H1 (cell line): ENCODE results near the gene PRG3. TPM values are rescaled to one million over a fixed set of nuclear protein-coding genes. Genes with fewer than 3 reads are reported as not detected.

ENCODE experiments used
- CTCF ChIA-PET: fragments of 300-600 bp; sonication (Branson Sonifier 250); formaldehyde crosslinking; loops from one replicate; lab custom pipeline; 2021; ENCODE audit not compliant: partially characterized antibody; lab: Charles Lee
- POLR2A ChIA-PET: fragments of 300-600 bp; sonication (Branson Sonifier 250); formaldehyde crosslinking; loops from one replicate; lab custom pipeline; 2021; ENCODE audit warnings: inconsistent platforms; ENCODE audit not compliant: partially characterized antibody; lab: Charles Lee
- DNase-seq, 2 experiments: peaks; one replicate each; pipeline versions ENCODE4 v3.0.0 to v3.0.0-alpha.2; 2010 to 2022; ENCODE audit warnings: low spot score in 2 of 2, low read depth in 1 of 2, mixed read lengths in 1 of 2
- FAIRE-seq: peaks from 2 replicates; lab custom pipeline; 2011; peaks lifted over from hg19 to GRCh38; lab: Jason Lieb, UNC
- H2AFZ ChIP-seq: 2 replicates; pipeline ENCODE4 v1.8.1; 2012; ENCODE audit warnings: low read length, inconsistent platforms
- H2AK5ac ChIP-seq: 2 replicates; pipeline ENCODE4 v1.6.1; 2013; ENCODE audit warnings: low read depth, low read length
- H2BK120ac ChIP-seq: replicated peaks from 2 replicates; pipeline ENCODE3; 2013; ENCODE audit warnings: low read depth, low read length, inconsistent platforms
- H2BK12ac ChIP-seq: 2 replicates; pipeline ENCODE4 v1.6.1; 2013; ENCODE audit warnings: low read depth, low read length
- H2BK15ac ChIP-seq: 2 replicates; pipeline ENCODE4 v1.6.1; 2013; ENCODE audit warnings: low read length
- H2BK20ac ChIP-seq: 2 replicates; pipeline ENCODE4 v1.6.1; 2013; ENCODE audit warnings: low read length
- H2BK5ac ChIP-seq: 2 replicates; pipeline ENCODE4 v1.6.1; 2013; ENCODE audit warnings: low read depth, low read length
- H3K14ac ChIP-seq: 2 replicates; pipeline ENCODE4 v1.6.1; 2013; ENCODE audit warnings: inconsistent platforms; ENCODE audit not compliant: insufficient read length
- H3K18ac ChIP-seq: 2 replicates; pipeline ENCODE4 v1.6.1; 2013; ENCODE audit warnings: low read length; ENCODE audit errors: extremely low read depth
- H3K23ac ChIP-seq: 2 replicates; pipeline ENCODE4 v1.6.1; 2013; ENCODE audit warnings: inconsistent platforms; ENCODE audit not compliant: insufficient read length
- H3K23me2 ChIP-seq: 2 replicates; pipeline ENCODE4 v1.6.1; 2013; ENCODE audit warnings: low read depth, low read length
- H3K27ac ChIP-seq: 2 replicates; pipeline ENCODE4 v1.6.1; 2011; ENCODE audit warnings: low read depth, low read length, inconsistent platforms
- H3K27me3 ChIP-seq, 4 experiments: replicated peaks in 1 of 4; 1 replicate in 1 of 4; 2 replicates in 3 of 4; pipeline versions ENCODE4 v1.6.1 to v1.8.1; 2011 to 2013; ENCODE audit warnings: low read length in 3 of 4, mild to moderate bottlenecking in 3 of 4, inconsistent platforms in 2 of 4, mixed read lengths in 2 of 4, moderate library complexity in 1 of 4; ENCODE audit not compliant: control insufficient read depth in 3 of 4, insufficient read depth in 3 of 4; ENCODE audit errors: extremely low read depth in 1 of 4
- H3K36me3 ChIP-seq, 4 experiments: 2 replicates each; pipeline versions ENCODE4 v1.6.1 to v1.8.1; 2011 to 2013; ENCODE audit warnings: mild to moderate bottlenecking in 4 of 4, low read length in 3 of 4, moderate library complexity in 2 of 4, control low read depth in 1 of 4, inconsistent platforms in 1 of 4; ENCODE audit not compliant: insufficient read depth in 4 of 4, control insufficient read depth in 2 of 4
- H3K4ac ChIP-seq: replicated peaks from 2 replicates; pipeline ENCODE3; 2013; ENCODE audit warnings: low read length, low read depth, mixed read lengths, inconsistent platforms; ENCODE audit not compliant: insufficient read length
- H3K4me1 ChIP-seq, 4 experiments: replicated peaks in 1 of 4; 1 replicate in 1 of 4; 2 replicates in 3 of 4; pipeline versions ENCODE4 v1.6.1 to v1.8.1; 2011 to 2013; ENCODE audit warnings: low read length in 3 of 4, inconsistent platforms in 2 of 4, mixed read lengths in 1 of 4; ENCODE audit not compliant: insufficient read depth in 4 of 4, control insufficient read depth in 3 of 4
- H3K4me2 ChIP-seq, 2 experiments: 2 replicates each; pipeline versions ENCODE4 v1.6.1 to v1.8.1; 2011 to 2013; ENCODE audit warnings: low read depth in 2 of 2, low read length in 2 of 2, control low read depth in 1 of 2, inconsistent platforms in 1 of 2, mild to moderate bottlenecking in 1 of 2; ENCODE audit not compliant: insufficient read depth in 1 of 2
- H3K4me3 ChIP-seq, 4 experiments: fragments of 200-600, 300-600 bp in 1 of 4; sonication (generic), shearing (Covaris generic), sonication (Bioruptor Twin) in 1 of 4; 2 replicates each; pipeline versions ENCODE4 v1.5.1 to v1.8.1; 2011 to 2016; ENCODE audit warnings: low read length in 4 of 4, low read depth in 3 of 4, control low read depth in 2 of 4, inconsistent platforms in 2 of 4, mild to moderate bottlenecking in 2 of 4, mixed read lengths in 1 of 4, moderate library complexity in 1 of 4; ENCODE audit not compliant: insufficient read depth in 2 of 4; ENCODE audit errors: extremely low read depth in 1 of 4
- H3K56ac ChIP-seq: replicated peaks from 2 replicates; pipeline ENCODE3; 2013; ENCODE audit warnings: low read depth, mild to moderate bottlenecking, mixed read lengths, low read length, inconsistent platforms; ENCODE audit not compliant: insufficient read length
- H3K79me1 ChIP-seq: 2 replicates; pipeline ENCODE4 v1.6.1; 2013; ENCODE audit warnings: low read depth, low read length, control low read depth
- H3K79me2 ChIP-seq, 2 experiments: 2 replicates each; pipeline versions ENCODE4 v1.6.1 to v1.8.1; 2012 to 2013; ENCODE audit warnings: low read length in 2 of 2, mild to moderate bottlenecking in 2 of 2, inconsistent platforms in 1 of 2; ENCODE audit not compliant: insufficient read depth in 2 of 2, control insufficient read depth in 1 of 2
- H3K9ac ChIP-seq, 4 experiments: replicated peaks in 1 of 4; 1 replicate in 1 of 4; 2 replicates in 3 of 4; pipeline versions ENCODE4 v1.6.1 to v1.8.1; 2011 to 2013; ENCODE audit warnings: low read depth in 3 of 4, low read length in 3 of 4, control low read depth in 2 of 4, mild to moderate bottlenecking in 2 of 4, moderate library complexity in 2 of 4, inconsistent platforms in 1 of 4; ENCODE audit errors: extremely low read depth in 1 of 4
- H3K9me3 ChIP-seq, 2 experiments: 2 replicates each; pipeline versions ENCODE4 v1.6.1 to v1.8.1; 2012 to 2013; ENCODE audit warnings: mild to moderate bottlenecking in 2 of 2, moderate library complexity in 2 of 2, control low read depth in 1 of 2, inconsistent platforms in 1 of 2, low read depth in 1 of 2, low read length in 1 of 2, mixed read lengths in 1 of 2; ENCODE audit not compliant: insufficient read depth in 2 of 2
- H4K20me1 ChIP-seq, 2 experiments: replicated peaks in 1 of 2; 2 replicates each; pipeline versions ENCODE3 to v1.8.1; 2011 to 2013; ENCODE audit warnings: inconsistent platforms in 2 of 2, low read length in 2 of 2, mild to moderate bottlenecking in 1 of 2; ENCODE audit not compliant: insufficient read depth in 2 of 2, control insufficient read depth in 1 of 2
- H4K5ac ChIP-seq: 2 replicates; pipeline ENCODE4 v1.6.1; 2013; ENCODE audit warnings: low read length, low read depth, mixed read lengths, inconsistent platforms; ENCODE audit not compliant: insufficient read length
- H4K8ac ChIP-seq: 2 replicates; pipeline ENCODE4 v1.8.0; 2013; ENCODE audit warnings: mild to moderate bottlenecking, moderate library complexity, low read length, inconsistent platforms; ENCODE audit not compliant: insufficient read depth; ENCODE audit errors: extremely low read depth
- H4K91ac ChIP-seq: replicated peaks from 2 replicates; pipeline ENCODE3; 2013; ENCODE audit warnings: low read length, mixed read lengths, inconsistent platforms; ENCODE audit not compliant: insufficient read length
- BRCA1 ChIP-seq: IDR thresholded peaks from 2 replicates; pipeline ENCODE4 v1.6.1; 2012; ENCODE audit warnings: low read depth, low read length, improper control_type of control experiment
- EP300 ChIP-seq, 2 experiments: IDR thresholded peaks; 1 replicate in 1 of 2; 2 replicates in 1 of 2; pipeline ENCODE4 v1.6.1; 2011 to 2012; ENCODE audit warnings: low read depth in 2 of 2, low read length in 2 of 2, mild to moderate bottlenecking in 2 of 2, borderline replicate concordance in 1 of 2, inconsistent platforms in 1 of 2, moderate library complexity in 1 of 2
- KDM1A ChIP-seq: fragments of 200-600, 300-600 bp; sonication (generic); IDR thresholded peaks from 2 replicates; pipeline ENCODE4 v1.7.1; 2016; ENCODE audit warnings: mild to moderate bottlenecking, low read length, borderline replicate concordance
- MAFK ChIP-seq: IDR thresholded peaks from 2 replicates; pipeline ENCODE4 v1.6.1; 2012; ENCODE audit warnings: low read depth, mild to moderate bottlenecking, improper control_type of control experiment, low read length
- POU5F1 ChIP-seq: IDR thresholded peaks from 2 replicates; pipeline ENCODE4 v1.6.1; 2011; ENCODE audit warnings: low read depth, mild to moderate bottlenecking, low read length, moderate library complexity
- SAP30 ChIP-seq: fragments of 300-600 bp; sonication (generic); IDR thresholded peaks from 2 replicates; pipeline ENCODE4 v1.7.1; 2012; ENCODE audit warnings: low read length, moderate library complexity, mild to moderate bottlenecking, inconsistent platforms; ENCODE audit not compliant: insufficient read depth, insufficient replicate concordance
- SRF ChIP-seq: IDR thresholded peaks from 2 replicates; pipeline ENCODE4 v1.6.1; 2011; ENCODE audit warnings: mild to moderate bottlenecking, low read depth, low read length, moderate library complexity
- YY1 ChIP-seq: IDR thresholded peaks from 2 replicates; pipeline ENCODE4 v1.6.1; 2011; ENCODE audit warnings: low read depth, mild to moderate bottlenecking, low read length
- ZNF274 ChIP-seq: IDR thresholded peaks from 2 replicates; pipeline ENCODE4 v1.7.0; 2012; ENCODE audit warnings: low read length, borderline replicate concordance; ENCODE audit errors: extremely low read depth
- WGBS, 2 experiments: shearing (Covaris generic) in 1 of 2; methylation state at CpG; one replicate each; pipeline versions ENCODE4 v1.1.6 to v1.1.7; 2013 to 2015; ENCODE audit warnings: low lambda C conversion rate in 2 of 2, mixed read lengths in 2 of 2, inconsistent platforms in 1 of 2, low coverage in 1 of 2, missing lambda C conversion rate in 1 of 2; ENCODE audit not compliant: insufficient replicate concordance in 2 of 2, insufficient coverage in 1 of 2, insufficient read length in 1 of 2; ENCODE audit errors: extremely low coverage in 1 of 2, missing lambda C conversion rate in 1 of 2; 5-methylcytosine and 5-hydroxymethylcytosine counted together
- polyA plus RNA-seq, 7 experiments: library from polyadenylated mRNA; depleted of rRNA in 3 of 7; stranded (reverse) in 5 of 7; unstranded in 2 of 7; fragments of >200 nt in 5 of 7; fragments of 200-250 nt in 2 of 7; gene quantifications; 1 replicate in 5 of 7; 2 replicates in 1 of 7; 4 replicates in 1 of 7; pipeline versions ENCODE4 v1.2.1 to v1.2.3, GENCODE V29; 2011 to 2013; ENCODE audit warnings: missing spikeins in 2 of 7, mixed read lengths in 2 of 7
- total RNA-seq: library from RNA; stranded (reverse); fragmentation: NEBNext Ultra II Directional; extraction: Animal tissue kit (Norgen Biotek cat#: 25700); gene quantifications from 2 replicates; pipeline ENCODE4 v1.2.1, GENCODE V29; 2021

Gene PRG3
- total and polyA plus RNA-seq, 2 of the 8 experiments (the other 6 are each of a cell fraction or from before 2014, with no cell fraction given) = not detected

GRCh38 chr11:57391539-57391938 lies 10.6 kb upstream of the PRG3 start:
- H2BK20ac ChIP-seq = no peak overlapping the region
- H2AK5ac ChIP-seq = no peak overlapping the region
- no peak for DNase-seq
- H3K4me3 ChIP-seq = no peak overlapping the region
- H3K27me3 ChIP-seq = no peaks in the 10 kb centered on the region
- H3K9ac ChIP-seq = no peak overlapping the region
- H2AFZ ChIP-seq = no peak overlapping the region
- no peak overlapping the region for H3K18ac ChIP-seq
- no peaks in the 10 kb centered on the region; the same call in 1 of the 2 replicates for H3K79me1 ChIP-seq
- H2BK12ac ChIP-seq = no peak overlapping the region
- H3K23me2 ChIP-seq = no peaks in the 10 kb centered on the region
- H2BK120ac ChIP-seq = no peak overlapping the region
- POLR2A ChIA-PET = interaction anchor here (1.6 to 1.7 kb wide), 2 partner anchors 27 to 66 kb away, joined by 3 read pairs; no protein-coding TSS in a partner anchor
- H4K91ac ChIP-seq = no peak overlapping the region
- H4K5ac ChIP-seq = no peak overlapping the region
- no peak for TF ChIP-seq MAFK
- no peak for TF ChIP-seq ZNF274
- no peak for TF ChIP-seq SAP30
- no peak for TF ChIP-seq YY1
- TF ChIP-seq POU5F1 = no peak
- TF ChIP-seq BRCA1 = no peak
- TF ChIP-seq EP300 (IDR thresholded peaks at IDR 0.05; ENCODE audit: borderline replicate concordance in 1 of 2, low read depth in 2 of 2, low read length in 2 of 2) = no peak
- TF ChIP-seq SRF = no peak
- no peak for TF ChIP-seq KDM1A
- H3K4me2 ChIP-seq = no peak overlapping the region
- 87% methylated on average over 2 of the region's 2 CpGs; no CpG with 5 or more reads in 1 of the 2 experiments for WGBS, 2 experiments
- H2BK15ac ChIP-seq = no peak overlapping the region
- H3K14ac ChIP-seq = no peak overlapping the region
- H3K56ac ChIP-seq = no peak overlapping the region
- H3K9me3 ChIP-seq = no peaks in the 10 kb centered on the region
- no peak overlapping the region for H3K4ac ChIP-seq
- CTCF ChIA-PET = interaction anchor here (1.7 kb wide), 1 partner anchor 12 kb away, joined by 4 read pairs; no protein-coding TSS in a partner anchor
- no peak overlapping the region for H3K23ac ChIP-seq
- H4K8ac ChIP-seq = no peak overlapping the region
- H3K36me3 ChIP-seq = no peaks in the 10 kb centered on the region
- H3K79me2 ChIP-seq = no peaks in the 10 kb centered on the region
- no peak overlapping the region for H2BK5ac ChIP-seq
- H3K4me1 ChIP-seq = no peaks in the 10 kb centered on the region
- no peak for FAIRE-seq
- no peaks in the 10 kb centered on the region for H4K20me1 ChIP-seq
- no peak overlapping the region for H3K27ac ChIP-seq
